GM19240 (cell line): ENCODE measurements around the gene RNU1-3.
"Not testable (repeated sequence)": the region's sequence is repeated elsewhere in the genome, so short reads cannot be mapped to it uniquely, and the experiment has no call there.

Experiments used
- DNase-seq: peaks from one replicate; pipeline ENCODE4 v3.0.0; 2011; ENCODE audit warnings: low spot score; ENCODE audit not compliant: insufficient read length

Gene RNU1-3

GRCh38 chr1:16639091-16640031 lies 27.4 kb downstream of the RNU1-3 start:
- not testable (repeated sequence) for DNase-seq

GRCh38 chr1:16637941-16638778 lies 28.6 kb downstream of the RNU1-3 start:
- not testable (repeated sequence) for DNase-seq

GRCh38 chr1:16636551-16637195 lies 30.1 kb downstream of the RNU1-3 start:
- not testable (repeated sequence) for DNase-seq

- not testable (repeated sequence) for DNase-seq
These were observed 30.8 kb downstream of the RNU1-3 start for GRCh38 chr1:16635959-16636358.

- DNase-seq: not testable (repeated sequence)
These were observed 33.0 kb downstream of the RNU1-3 start for GRCh38 chr1:16633540-16634282.

- not testable (repeated sequence) for DNase-seq
These were observed 34.5 kb downstream of the RNU1-3 start for GRCh38 chr1:16632044-16632850.

GRCh38 chr1:16631248-16632043 lies 35.3 kb downstream of the RNU1-3 start:
- DNase-seq: no peak

GRCh38 chr1:16630661-16631247 lies 36.0 kb downstream of the RNU1-3 start:
- DNase-seq: no peak

- not testable (repeated sequence) for DNase-seq
These were observed 36.7 kb downstream of the RNU1-3 start for GRCh38 chr1:16629916-16630530.

- DNase-seq: no peak
These were observed 38.2 kb downstream of the RNU1-3 start for GRCh38 chr1:16628361-16629111.

GRCh38 chr1:16626409-16626983 lies 40.3 kb downstream of the RNU1-3 start:
- DNase-seq: not testable (repeated sequence)

- DNase-seq: no peak
These were observed 41.0 kb downstream of the RNU1-3 start for GRCh38 chr1:16625497-16626408.

GRCh38 chr1:16623812-16624719 lies 42.7 kb downstream of the RNU1-3 start:
- DNase-seq: not testable (repeated sequence)

GRCh38 chr1:16623337-16623736 lies 43.4 kb downstream of the RNU1-3 start:
- DNase-seq: not testable (repeated sequence)

- DNase-seq: not testable (repeated sequence)
These were observed 45.0 kb downstream of the RNU1-3 start for GRCh38 chr1:16621681-16622315.
